GM12878 (cell line): Measurements from ENCODE around the gene KIF24. TPM values are rescaled to one million over a fixed set of nuclear protein-coding genes. Genes with fewer than 3 reads are reported as not detected.

Experiments
- ATAC-seq: fragments of 200-7000 bp; cut with Tn5 transposase; 3 replicates; pipeline ENCODE4 v1.9.1; 2020; ENCODE audit warnings: mild to moderate bottlenecking, moderate library complexity
- BruUV-seq: library from RNA; stranded (reverse); fragments of 400-500 nt; replicated peaks from 2 replicates; lab custom pipeline; 2021; lab: Mats Ljungman, UMichigan
- CTCF ChIA-PET: fragments of 300-600 bp; sonication (Branson Sonifier 250); formaldehyde crosslinking; extraction: SDS; loops from one replicate; lab custom pipeline; 2021; ENCODE audit warnings: inconsistent platforms; lab: Yijun Ruan, JAX
- POLR2A ChIA-PET: fragments of 350-600 bp; formaldehyde crosslinking; extraction: SDS; loops from one replicate; lab custom pipeline; 2021; ENCODE audit warnings: inconsistent platforms; lab: Charles Lee
- RAD21 ChIA-PET: fragments of 300-600 bp; sonication (Branson Sonifier 250); formaldehyde crosslinking; loops from one replicate; lab custom pipeline; 2023; ENCODE audit warnings: antibody characterized with exemption; ENCODE audit not compliant: unreplicated experiment; lab: Charles Lee
- SMC1A ChIA-PET: fragments of 300-600 bp; sonication (Branson Sonifier 250); formaldehyde crosslinking; loops from one replicate; lab custom pipeline; 2023; ENCODE audit not compliant: unreplicated experiment, uncharacterized antibody; lab: Charles Lee
- DNase-seq: peaks from one replicate; pipeline ENCODE4 v3.0.0-alpha.2; 2011; ENCODE audit warnings: low read depth, low spot score
- FAIRE-seq: peaks from 3 replicates; lab custom pipeline; 2011; peaks lifted over from hg19 to GRCh38; lab: Jason Lieb, UNC
- H2AFZ ChIP-seq: 2 replicates; pipeline ENCODE4 v1.6.0; 2011; ENCODE audit warnings: low read depth, low read length, control low read depth; ENCODE audit not compliant: control insufficient read depth
- H3K27ac ChIP-seq: 2 replicates; pipeline ENCODE4 v1.5.1; 2011; ENCODE audit warnings: control low read depth; ENCODE audit not compliant: control insufficient read depth, insufficient read depth
- H3K27me3 ChIP-seq, 2 experiments: replicated peaks in 1 of 2; 2 replicates each; pipeline versions ENCODE4 v1.6.0 to v1.6.1; 2011; ENCODE audit warnings: low read length in 1 of 2; ENCODE audit not compliant: control insufficient read depth in 2 of 2, insufficient read depth in 2 of 2
- H3K36me3 ChIP-seq, 2 experiments: 2 replicates each; pipeline ENCODE4 v1.5.1; 2011; ENCODE audit warnings: low read length in 1 of 2; ENCODE audit not compliant: control insufficient read depth in 2 of 2, insufficient read depth in 2 of 2
- H3K4me1 ChIP-seq: 2 replicates; pipeline ENCODE4 v1.6.1; 2011; ENCODE audit warnings: mild to moderate bottlenecking, low read length, moderate library complexity, mixed read lengths; ENCODE audit not compliant: control insufficient read depth, insufficient read depth
- H3K4me2 ChIP-seq: 2 replicates; pipeline ENCODE4 v1.6.0; 2011; ENCODE audit warnings: control low read depth; ENCODE audit not compliant: control insufficient read depth, insufficient read depth
- H3K4me3 ChIP-seq: fragments of 200-600 bp; sonication (generic); 2 replicates; pipeline ENCODE4 v1.5.1; 2016
- H3K79me2 ChIP-seq: 2 replicates; pipeline ENCODE4 v1.6.0; 2011; ENCODE audit warnings: low read length; ENCODE audit not compliant: control insufficient read depth, insufficient read depth
- H3K9ac ChIP-seq: 2 replicates; pipeline ENCODE4 v1.8.0; 2011; ENCODE audit warnings: low read length, control low read depth, mixed read lengths; ENCODE audit not compliant: control insufficient read depth, insufficient read depth
- H3K9me3 ChIP-seq: replicated peaks from 3 replicates; pipeline ENCODE4 v1.5.1; 2011; ENCODE audit warnings: mild to moderate bottlenecking, low read length; ENCODE audit not compliant: control insufficient read depth, insufficient read depth
- H4K20me1 ChIP-seq: 2 replicates; pipeline ENCODE4 v1.6.0; 2011; ENCODE audit not compliant: control insufficient read depth, insufficient read depth
- GABPA ChIP-seq: IDR thresholded peaks from 2 replicates; pipeline ENCODE4 v1.6.1; 2014; ENCODE audit warnings: antibody characterized with exemption, low read depth, mild to moderate bottlenecking, inconsistent platforms
- MEF2B ChIP-seq: fragments of 450-650 bp; IDR thresholded peaks from 2 replicates; pipeline ENCODE4 v1.6.1; 2018; ENCODE audit warnings: mild to moderate bottlenecking, moderate library complexity; ENCODE audit not compliant: partially characterized antibody, poor library complexity, severe bottlenecking
- NFYB ChIP-seq: IDR thresholded peaks from 2 replicates; pipeline ENCODE4 v1.6.1; 2011; ENCODE audit warnings: low read depth, mild to moderate bottlenecking, low read length, improper control_type of control experiment, moderate library complexity; ENCODE audit not compliant: insufficient read depth
- REST ChIP-seq: IDR thresholded peaks from 2 replicates; pipeline ENCODE4 v1.6.1; 2012; ENCODE audit warnings: mild to moderate bottlenecking, low read depth, low read length
- SRF ChIP-seq, 2 experiments: IDR thresholded peaks; 2 replicates each; pipeline ENCODE4 v1.6.1; 2011; ENCODE audit warnings: low read depth in 2 of 2, low read length in 2 of 2, mild to moderate bottlenecking in 1 of 2, moderate library complexity in 1 of 2
- STAT3 ChIP-seq: IDR thresholded peaks from 2 replicates; pipeline ENCODE4 v1.6.1; 2011; ENCODE audit warnings: low read depth, low read length, improper control_type of control experiment
- ZBTB33 ChIP-seq: fragments of 450-650 bp; IDR thresholded peaks from 2 replicates; pipeline ENCODE4 v1.6.1; 2017; ENCODE audit warnings: mild to moderate bottlenecking
- ZNF207 ChIP-seq: fragments of 450-650 bp; IDR thresholded peaks from 2 replicates; pipeline ENCODE4 v1.6.1; 2014; ENCODE audit warnings: antibody characterized with exemption, mild to moderate bottlenecking, borderline replicate concordance
- ZNF24 ChIP-seq: fragments of 450-650 bp; IDR thresholded peaks from 2 replicates; pipeline ENCODE4 v1.6.1; 2017; ENCODE audit warnings: antibody characterized with exemption, mild to moderate bottlenecking
- WGBS: methylation state at CpG from one replicate; pipeline ENCODE4 v1.1.6; 2016; ENCODE audit warnings: low lambda C conversion rate; ENCODE audit not compliant: insufficient replicate concordance, insufficient coverage; ENCODE audit errors: missing lambda C conversion rate; 5-methylcytosine and 5-hydroxymethylcytosine counted together
- in situ Hi-C: fragments of 300-500 bp; cut with MboI; formaldehyde crosslinking; loops from 9 replicates; pipeline ENCODE4 v1.14.3; 2018; ENCODE audit warnings: mixed read lengths
- intact Hi-C: fragments of 100-400 bp; cut with micrococcal nuclease; formaldehyde crosslinking; loops from one replicate; pipeline ENCODE4 v1.14.2; 2022; ENCODE audit not compliant: unreplicated experiment
- polyA plus RNA-seq, 11 experiments: library from polyadenylated mRNA; depleted of rRNA in 4 of 11; unstranded in 6 of 11; stranded (reverse) in 5 of 11; fragments of >200 nt; fragmentation: Nextera tagmentation in 4 of 11; fragmentation: Illumina TruSeq in 1 of 11; extraction: Ambion mirVana in 4 of 11; extraction: Trizol in 1 of 11; gene quantifications; 1 replicate in 1 of 11; 2 replicates in 10 of 11; pipeline versions ENCODE4 v1.2.1 to v1.2.3, GENCODE V29; 2011 to 2016; ENCODE audit warnings: inconsistent platforms in 2 of 11, missing spikeins in 2 of 11, low read depth in 1 of 11
- total RNA-seq, 4 experiments: library from RNA; depleted of rRNA in 3 of 4; stranded (reverse); fragments of >200 nt in 3 of 4; fragmentation: Illumina TruSeq in 1 of 4; extraction: Trizol in 1 of 4; gene quantifications; 2 replicates each; pipeline versions ENCODE4 v1.2.1 to v1.2.3, GENCODE V29; 2013 to 2021
- TF ChIP-seq, protein P1 (sequence below): IDR thresholded peaks from 2 replicates; pipeline ENCODE4 v1.6.1; 2012; ENCODE audit warnings: low read depth, low read length, improper control_type of control experiment

The KIF24 gene
- total and polyA plus RNA-seq, 10 of the 15 experiments (the other 5 are each of a cell fraction or from before 2014, with no cell fraction given): 0.58 to 6.7 (median 5.3) TPM

DNA sequence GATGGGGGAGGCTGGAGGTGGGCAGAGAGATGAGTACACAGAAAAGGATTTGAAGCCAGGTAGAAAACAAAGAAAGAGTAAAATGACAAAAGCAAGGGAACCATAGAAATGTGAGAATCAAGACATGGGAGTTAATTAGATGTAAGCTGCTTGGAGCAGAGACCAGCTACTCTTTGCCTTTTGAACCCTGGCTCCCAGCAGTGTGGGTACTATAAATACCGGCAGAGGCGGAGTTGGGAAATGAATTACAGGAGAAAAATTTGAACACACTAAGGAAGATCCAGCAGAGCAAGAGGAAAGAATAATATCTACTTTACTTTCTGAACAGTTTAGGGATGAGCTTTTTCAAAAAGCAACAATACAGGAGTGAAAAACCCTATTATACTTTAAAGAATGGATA is 36.5 kb downstream of the KIF24 start:
- H3K4me1 ChIP-seq: no peaks in the 10 kb centered on the region
- 50% methylated on average over 2 of the region's 2 CpGs for WGBS
- H3K4me3 ChIP-seq: no peak overlapping the region
- FAIRE-seq (no peak), ATAC-seq (no peak), DNase-seq (no peak)
- H3K27ac ChIP-seq: no peak overlapping the region
- H3K9ac ChIP-seq: no peak overlapping the region
- POLR2A ChIA-PET: no interaction called here
- no peaks in the 10 kb centered on the region for H3K79me2 ChIP-seq
- CTCF ChIA-PET: interaction anchor here (0.6 to 1.4 kb wide), 2 partner anchors 15 to 84 kb away, joined by 3 to 4 read pairs; partner anchors contain the start of gene MYORG
- no peaks in the 10 kb centered on the region for H3K27me3 ChIP-seq
- RAD21 ChIA-PET: no interaction called here
- H2AFZ ChIP-seq: no peak overlapping the region
- H3K36me3 ChIP-seq: no peaks in the 10 kb centered on the region
- in situ Hi-C loops: no loop called here
- no peak for TF ChIP-seq GABPA
- no peak for TF ChIP-seq REST
- TF ChIP-seq ZBTB33: no peak
- TF ChIP-seq STAT3: no peak
- no peak for TF ChIP-seq MEF2B
- TF ChIP-seq ZNF207: no peak
- TF ChIP-seq, protein P1, sequence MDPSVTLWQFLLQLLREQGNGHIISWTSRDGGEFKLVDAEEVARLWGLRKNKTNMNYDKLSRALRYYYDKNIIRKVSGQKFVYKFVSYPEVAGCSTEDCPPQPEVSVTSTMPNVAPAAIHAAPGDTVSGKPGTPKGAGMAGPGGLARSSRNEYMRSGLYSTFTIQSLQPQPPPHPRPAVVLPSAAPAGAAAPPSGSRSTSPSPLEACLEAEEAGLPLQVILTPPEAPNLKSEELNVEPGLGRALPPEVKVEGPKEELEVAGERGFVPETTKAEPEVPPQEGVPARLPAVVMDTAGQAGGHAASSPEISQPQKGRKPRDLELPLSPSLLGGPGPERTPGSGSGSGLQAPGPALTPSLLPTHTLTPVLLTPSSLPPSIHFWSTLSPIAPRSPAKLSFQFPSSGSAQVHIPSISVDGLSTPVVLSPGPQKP: no peak
- no peak for TF ChIP-seq ZNF24
- no peak for TF ChIP-seq NFYB
- TF ChIP-seq SRF (IDR thresholded peaks at IDR 0.05; ENCODE audit: low read depth in 2 of 2, low read length in 2 of 2): no peak
- BruUV-seq: no TSS peak
- no peaks in the 10 kb centered on the region for H3K9me3 ChIP-seq
- intact Hi-C loops: no loop called here
- no peak overlapping the region for H3K4me2 ChIP-seq
- no peaks in the 10 kb centered on the region for H4K20me1 ChIP-seq
- SMC1A ChIA-PET: no interaction called here
